Brain microvascular endothelial cell (primary cell): ENCODE results near the gene MPV17L2.

Experiments
- DNase-seq: peaks from one replicate; pipeline ENCODE4 v3.0.0-alpha.2; 2020
- H3K27ac ChIP-seq: fragments of 250-450 bp; sonication (Bioruptor Pico); 2 replicates; pipeline ENCODE4 v1.5.1; 2020; ENCODE audit warnings: mild to moderate bottlenecking, moderate library complexity
- H3K27me3 ChIP-seq: fragments of 250-450 bp; sonication (Bioruptor Pico); replicated peaks from 2 replicates; pipeline ENCODE4 v1.5.1; 2020; ENCODE audit warnings: mild to moderate bottlenecking
- H3K36me3 ChIP-seq: fragments of 250-450 bp; sonication (Bioruptor Pico); replicated peaks from 2 replicates; pipeline ENCODE4 v1.5.1; 2020; ENCODE audit warnings: mild to moderate bottlenecking
- H3K4me3 ChIP-seq: 2 replicates; pipeline ENCODE4 v1.5.1; 2011; ENCODE audit warnings: low read depth, mild to moderate bottlenecking, control low read depth, low read length, moderate library complexity
- in situ Hi-C: cut with HindIII; loops from 2 replicates; pipeline ENCODE4 v1.10.0; 2017; ENCODE audit warnings: low sequenced_read_pairs, low pct_ligation_motif_present
- TF ChIP-seq, protein P1 (sequence below): IDR thresholded peaks from 2 replicates; pipeline ENCODE4 v1.5.1; 2011; ENCODE audit warnings: low read depth, mild to moderate bottlenecking, moderate library complexity, low read length, control low read depth, inconsistent platforms; ENCODE audit errors: missing control alignments

MPV17L2 gene

DNA sequence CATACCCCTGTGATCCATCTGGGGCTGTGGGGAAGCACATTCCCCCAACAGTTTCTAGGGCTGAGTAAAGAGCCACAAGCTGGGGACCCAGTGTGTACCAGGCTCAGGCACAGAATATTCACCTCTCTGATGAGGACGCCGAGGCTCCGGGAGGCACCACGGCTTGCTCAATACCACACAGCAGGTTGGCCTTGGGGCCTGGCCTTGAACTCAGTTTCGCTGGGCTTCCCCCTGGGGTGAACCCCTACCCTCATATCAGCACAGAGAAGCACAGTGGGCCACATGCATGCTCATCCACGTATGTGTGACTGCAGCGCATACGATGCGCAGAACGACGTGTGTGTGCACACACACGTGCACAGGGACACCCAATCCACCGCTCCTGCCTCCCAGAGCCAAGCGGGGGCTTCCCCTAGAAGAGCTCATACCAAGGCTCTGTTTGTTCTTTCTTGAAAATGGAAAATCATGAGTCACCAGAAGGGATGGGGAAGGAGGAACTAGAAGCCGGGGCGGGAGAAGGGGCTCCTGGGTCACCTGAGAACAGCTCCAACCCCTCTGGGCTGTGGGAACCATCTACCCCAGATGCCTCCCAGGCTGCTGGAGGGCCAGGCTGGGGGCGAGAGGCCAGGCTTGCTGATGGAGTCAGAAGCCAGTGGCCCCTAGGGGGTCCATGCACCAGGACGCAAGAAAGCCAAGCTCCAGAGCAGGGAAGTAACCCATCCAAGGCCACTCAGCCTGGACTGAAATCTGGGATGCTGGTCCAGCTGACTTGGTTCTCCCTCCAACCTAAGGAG, 38.1 kb downstream of the MPV17L2 start:
- peaks cover 3% of the 10 kb centered on the region for H3K27me3 ChIP-seq
- TF ChIP-seq, protein P1, sequence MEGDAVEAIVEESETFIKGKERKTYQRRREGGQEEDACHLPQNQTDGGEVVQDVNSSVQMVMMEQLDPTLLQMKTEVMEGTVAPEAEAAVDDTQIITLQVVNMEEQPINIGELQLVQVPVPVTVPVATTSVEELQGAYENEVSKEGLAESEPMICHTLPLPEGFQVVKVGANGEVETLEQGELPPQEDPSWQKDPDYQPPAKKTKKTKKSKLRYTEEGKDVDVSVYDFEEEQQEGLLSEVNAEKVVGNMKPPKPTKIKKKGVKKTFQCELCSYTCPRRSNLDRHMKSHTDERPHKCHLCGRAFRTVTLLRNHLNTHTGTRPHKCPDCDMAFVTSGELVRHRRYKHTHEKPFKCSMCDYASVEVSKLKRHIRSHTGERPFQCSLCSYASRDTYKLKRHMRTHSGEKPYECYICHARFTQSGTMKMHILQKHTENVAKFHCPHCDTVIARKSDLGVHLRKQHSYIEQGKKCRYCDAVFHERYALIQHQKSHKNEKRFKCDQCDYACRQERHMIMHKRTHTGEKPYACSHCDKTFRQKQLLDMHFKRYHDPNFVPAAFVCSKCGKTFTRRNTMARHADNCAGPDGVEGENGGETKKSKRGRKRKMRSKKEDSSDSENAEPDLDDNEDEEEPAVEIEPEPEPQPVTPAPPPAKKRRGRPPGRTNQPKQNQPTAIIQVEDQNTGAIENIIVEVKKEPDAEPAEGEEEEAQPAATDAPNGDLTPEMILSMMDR: no peak
- no peak overlapping the region for H3K4me3 ChIP-seq
- H3K36me3 ChIP-seq: no peaks in the 10 kb centered on the region
- in situ Hi-C loops: no loop called here
- DNase-seq: peak; percentile 14
- no peak overlapping the region for H3K27ac ChIP-seq

DNA sequence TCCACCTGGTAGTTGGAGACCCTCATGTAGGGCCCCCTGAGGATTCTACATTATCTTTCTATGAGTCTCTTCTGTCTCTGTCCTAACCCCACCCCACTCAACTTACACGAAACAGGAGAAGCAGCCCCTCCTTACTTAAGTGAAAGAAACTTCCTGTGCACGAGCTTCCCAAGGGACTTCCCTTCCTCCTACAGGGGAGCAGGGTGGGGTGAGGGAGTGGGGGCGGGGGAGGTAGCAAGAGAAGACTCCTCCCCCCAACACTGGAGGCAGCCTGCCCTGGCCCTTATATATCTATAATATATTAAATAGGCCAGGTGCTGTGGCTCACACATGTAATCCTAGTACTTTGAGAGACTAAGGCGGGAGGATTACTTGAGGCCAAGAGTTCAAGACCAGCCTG, 38.8 kb downstream of the MPV17L2 start:
- no peaks in the 10 kb centered on the region for H3K36me3 ChIP-seq
- DNase-seq: no peak
- no peak overlapping the region for H3K27ac ChIP-seq
- in situ Hi-C loops: no loop called here
- TF ChIP-seq, protein P1: no peak
- no peak overlapping the region for H3K4me3 ChIP-seq
- peaks cover 3% of the 10 kb centered on the region for H3K27me3 ChIP-seq

DNA sequence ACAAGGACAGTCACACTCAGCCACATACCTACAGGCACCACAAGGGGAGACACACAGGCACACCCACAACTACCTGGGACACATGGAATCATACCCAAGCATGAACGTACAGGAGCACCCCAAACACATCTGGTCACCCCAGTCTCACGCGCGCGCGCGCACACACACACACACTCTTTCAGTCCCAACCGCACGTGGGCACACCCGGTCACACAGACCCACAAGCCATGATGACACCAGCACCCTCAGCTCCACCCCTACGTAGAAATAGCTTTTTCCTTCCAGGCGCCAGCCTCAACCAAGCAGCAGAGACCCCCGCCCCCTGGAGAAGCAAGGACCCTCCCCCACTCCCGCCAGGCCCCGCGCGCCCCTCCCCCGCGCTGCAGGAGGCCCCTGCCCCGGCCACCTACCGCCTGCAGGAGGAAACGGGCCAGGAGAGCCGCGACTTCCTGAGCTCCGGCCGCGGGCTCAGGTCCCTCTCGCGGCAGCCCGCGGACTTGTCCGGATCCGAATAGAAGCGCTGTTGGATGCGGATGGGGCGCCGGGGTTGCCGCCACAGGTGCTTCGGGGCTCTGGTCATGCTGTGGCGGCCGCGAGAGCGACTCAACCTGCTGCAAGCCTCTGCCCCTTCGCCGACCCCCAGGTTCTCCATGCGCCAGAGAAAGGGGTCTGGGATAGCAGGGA, 39.7 kb downstream of the MPV17L2 start:
- in situ Hi-C loops: no loop called here
- H3K27me3 ChIP-seq: peaks cover 3% of the 10 kb centered on the region

DNA sequence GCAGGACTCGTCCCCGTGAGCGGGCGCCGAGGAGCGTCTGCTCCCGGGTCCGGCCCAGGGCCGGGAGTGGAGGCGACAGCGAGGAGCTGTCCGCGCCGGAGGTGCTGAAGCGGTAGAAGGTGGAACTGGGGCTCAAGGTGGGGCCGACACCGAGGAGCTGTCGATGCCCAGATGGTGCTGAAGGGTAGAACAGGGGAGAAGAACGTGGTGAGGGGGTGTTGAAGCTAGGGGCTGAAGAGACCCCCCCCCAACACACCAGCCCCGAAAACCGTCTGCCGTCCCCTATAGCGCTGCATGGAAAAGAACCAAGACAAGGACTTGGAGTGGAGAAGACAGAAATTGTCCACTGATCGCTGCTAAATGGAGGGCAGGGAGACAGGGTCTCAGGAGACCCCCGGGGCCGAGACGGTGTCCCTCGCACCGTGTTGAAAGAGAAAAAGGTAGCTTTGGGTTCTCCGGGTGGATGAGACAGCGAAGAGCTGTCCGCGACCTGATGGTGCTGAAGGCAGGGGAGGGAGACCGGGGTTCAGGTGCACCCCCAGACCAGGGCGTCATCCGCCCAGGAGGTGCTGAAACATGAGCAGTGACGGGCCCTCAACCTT, 40.3 kb downstream of the MPV17L2 start:
- in situ Hi-C loops: no loop called here
- H3K4me3 ChIP-seq: no peak overlapping the region
- peaks cover 3% of the 10 kb centered on the region for H3K27me3 ChIP-seq
- TF ChIP-seq, protein P1: no peak
- H3K36me3 ChIP-seq: no peaks in the 10 kb centered on the region
- no peak for DNase-seq
- no peak overlapping the region for H3K27ac ChIP-seq

More for the DNA sequence above, 39.7 kb downstream of the MPV17L2 start:
- Histone ChIP-seq H3K4me3 (no peak overlapping the region), H3K36me3 (no peaks in the 10 kb centered on the region), H3K27ac (no peak overlapping the region)
- TF ChIP-seq, protein P1: peak; percentile 24
- no peak for DNase-seq

DNA sequence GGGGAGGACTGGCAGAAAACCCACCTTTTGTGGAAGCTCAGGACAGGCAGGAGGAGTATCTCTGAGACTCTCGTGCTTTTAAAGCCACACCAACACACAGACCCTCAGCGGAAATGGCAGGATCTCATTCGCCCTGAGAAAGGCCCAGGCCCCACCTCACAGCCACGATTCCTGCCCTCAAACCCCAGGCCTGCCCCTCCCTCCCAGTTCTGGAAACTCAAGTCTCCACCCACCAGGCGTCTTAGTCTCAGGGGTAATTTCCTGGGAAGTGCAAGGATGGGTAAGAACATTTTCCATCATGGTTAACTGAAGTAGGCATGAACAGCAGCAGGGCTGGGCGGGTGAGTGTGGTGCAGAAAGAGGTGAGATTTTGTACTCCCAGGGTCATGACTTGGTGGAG, 41.2 kb downstream of the MPV17L2 start:
- Histone ChIP-seq H3K27me3 (peaks cover 3% of the 10 kb centered on the region), H3K27ac (no peak overlapping the region), H3K4me3 (no peak overlapping the region), H3K36me3 (no peaks in the 10 kb centered on the region)
- TF ChIP-seq, protein P1: no peak
- in situ Hi-C loops: no loop called here
- DNase-seq: no peak
